H4 (cell line): ENCODE data around the gene ALDH1A2. TPM values are rescaled to one million over a fixed set of nuclear protein-coding genes. Genes with fewer than 3 reads are reported as not detected.

Experiments
- DNase-seq: peaks from one replicate; pipeline ENCODE4 v3.0.0-alpha.2; 2015; ENCODE audit warnings: low spot score
- total RNA-seq: library from RNA; depleted of rRNA; stranded (reverse); fragments of >200 nt; shearing (Covaris generic); gene quantifications from 2 replicates; pipeline ENCODE4 v1.2.3, GENCODE V29; 2014

ALDH1A2 gene
- total RNA-seq, 1 experiment from 2014 or later, result not detected

- DNase-seq, result no peak
These were observed 121.6 kb downstream of the ALDH1A2 start for GRCh38 chr15:57943754-57944420.

- no peak for DNase-seq
These were observed 122.3 kb downstream of the ALDH1A2 start for GRCh38 chr15:57943171-57943570.

- DNase-seq, result no peak
These were observed 123.7 kb downstream of the ALDH1A2 start for GRCh38 chr15:57941816-57942215.

GRCh38 chr15:57932348-57932747 lies 133.2 kb downstream of the ALDH1A2 start:
- no peak for DNase-seq

- no peak for DNase-seq
These were observed 133.9 kb downstream of the ALDH1A2 start for GRCh38 chr15:57931570-57931969.

GRCh38 chr15:57927091-57927631 lies 138.3 kb downstream of the ALDH1A2 start:
- no peak for DNase-seq

GRCh38 chr15:57925650-57926049 lies 139.9 kb downstream of the ALDH1A2 start:
- no peak for DNase-seq

- DNase-seq, result no peak
These were observed 140.9 kb downstream of the ALDH1A2 start for GRCh38 chr15:57924598-57924997.

GRCh38 chr15:57923750-57924149 lies 141.8 kb downstream of the ALDH1A2 start:
- no peak for DNase-seq

- no peak for DNase-seq
These were observed 142.2 kb downstream of the ALDH1A2 start for GRCh38 chr15:57923306-57923705.

GRCh38 chr15:57922776-57923175 lies 142.7 kb downstream of the ALDH1A2 start:
- no peak for DNase-seq

- DNase-seq, result no peak
These were observed 144.1 kb downstream of the ALDH1A2 start for GRCh38 chr15:57921371-57921770.

- DNase-seq, result no peak
These were observed 144.6 kb downstream of the ALDH1A2 start for GRCh38 chr15:57920911-57921310.

- DNase-seq, result no peak
These were observed 145.8 kb downstream of the ALDH1A2 start for GRCh38 chr15:57919754-57920153.

GRCh38 chr15:57917998-57918397 lies 147.5 kb downstream of the ALDH1A2 start:
- DNase-seq, result no peak

- DNase-seq, result no peak
These were observed 148.8 kb downstream of the ALDH1A2 start for GRCh38 chr15:57916695-57917094.

- no peak for DNase-seq
These were observed 149.5 kb downstream of the ALDH1A2 start for GRCh38 chr15:57915827-57916531.

GRCh38 chr15:57914350-57915055 lies 151.0 kb downstream of the ALDH1A2 start:
- DNase-seq, result no peak

GRCh38 chr15:57911247-57911646 lies 154.3 kb downstream of the ALDH1A2 start:
- no peak for DNase-seq

GRCh38 chr15:57910672-57911071 lies 154.8 kb downstream of the ALDH1A2 start:
- no peak for DNase-seq

- no peak for DNase-seq
These were observed 156.1 kb downstream of the ALDH1A2 start for GRCh38 chr15:57909388-57909787.

GRCh38 chr15:57903626-57904025 lies 161.9 kb downstream of the ALDH1A2 start:
- DNase-seq, result no peak
